Subcutaneous abdominal adipose tissue (tissue), 5 donors: Measurements from ENCODE around the gene ZNF236.

Source experiments
- H3K27ac ChIP-seq: one replicate; pipeline ENCODE4 v1.7.0; 2013; ENCODE audit warnings: low read depth, mild to moderate bottlenecking, inconsistent platforms, low read length, moderate library complexity
- H3K27me3 ChIP-seq, 5 donors: one replicate each; pipeline ENCODE4 v1.7.0; 2013; ENCODE audit warnings: low read length in 5 of 5, inconsistent platforms in 1 of 5; ENCODE audit not compliant: control insufficient read depth in 5 of 5, insufficient read depth in 4 of 5
- H3K36me3 ChIP-seq, 5 donors: one replicate each; pipeline ENCODE4 v1.7.0; 2013; ENCODE audit warnings: low read length in 5 of 5; ENCODE audit not compliant: control insufficient read depth in 5 of 5, insufficient read depth in 5 of 5
- H3K4me1 ChIP-seq, 5 donors: one replicate each; pipeline ENCODE4 v1.7.0; 2013; ENCODE audit warnings: low read length in 5 of 5, mild to moderate bottlenecking in 3 of 5, moderate library complexity in 1 of 5; ENCODE audit not compliant: control insufficient read depth in 5 of 5, insufficient read depth in 5 of 5
- H3K4me3 ChIP-seq, 5 donors: one replicate each; pipeline ENCODE4 v1.7.0; 2013; ENCODE audit warnings: low read length in 5 of 5, low read depth in 1 of 5
- H3K9ac ChIP-seq, 5 donors: one replicate each; pipeline ENCODE4 v1.7.0; 2013; ENCODE audit warnings: low read length in 5 of 5, mild to moderate bottlenecking in 4 of 5, moderate library complexity in 3 of 5
- H3K9me3 ChIP-seq, 5 donors: one replicate each; pipeline ENCODE4 v1.7.0; 2013; ENCODE audit warnings: low read length in 5 of 5; ENCODE audit not compliant: control insufficient read depth in 5 of 5
- donor health status: healthy.
- donor health status: healthy.
- donor health status: healthy.
- donor health status: healthy.
- donor health status: healthy.

The ZNF236 gene

DNA sequence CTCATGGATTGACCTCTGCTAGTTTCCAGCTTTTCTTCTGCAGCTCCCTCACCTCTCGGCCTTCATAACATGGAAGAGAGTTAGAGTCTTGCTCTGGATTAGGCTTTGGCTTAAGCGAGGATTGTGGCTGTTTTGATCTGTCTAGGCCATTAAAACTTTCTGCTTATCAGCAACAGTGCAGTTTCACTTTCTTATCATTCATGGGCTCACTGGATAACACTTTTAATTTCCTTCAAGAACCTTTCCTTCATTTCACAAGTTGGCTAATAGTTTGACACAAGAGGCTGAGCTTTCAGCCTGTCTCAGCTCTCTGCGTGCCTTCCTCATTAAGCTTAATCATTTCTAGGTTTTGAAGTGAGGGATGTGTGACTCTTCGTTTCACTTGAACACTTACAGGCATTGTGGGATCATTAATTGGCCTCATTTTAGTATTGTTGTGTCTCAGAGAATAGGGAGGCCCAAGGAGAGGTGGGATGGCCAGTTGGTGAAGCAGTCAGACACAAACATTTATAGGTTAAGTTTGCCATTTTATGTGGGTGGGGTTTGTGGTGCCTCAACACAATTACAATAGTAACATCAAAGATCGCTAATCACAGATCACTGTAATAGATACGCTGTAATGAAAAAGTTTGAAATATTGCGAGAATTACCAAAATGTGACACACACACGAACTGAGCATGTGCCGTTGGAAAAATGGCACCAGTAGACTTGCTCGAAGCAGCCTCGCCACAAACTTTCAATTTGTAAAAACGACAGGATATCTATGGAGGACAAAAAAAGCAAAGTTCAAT is 129.3 kb downstream of the ZNF236 start:
- no peak overlapping the region for H3K4me3 ChIP-seq
- no peak overlapping the region for H3K9ac ChIP-seq
- peaks cover 10 to 65% (median 49%) of the 10 kb centered on the region in 5 donors for H3K36me3 ChIP-seq
- H3K27ac ChIP-seq: no peak overlapping the region
- H3K27me3 ChIP-seq: no peaks in the 10 kb centered on the region
- peaks cover 0 to 21% (median 7%) of the 10 kb centered on the region in 5 donors for H3K4me1 ChIP-seq
- no peaks in the 10 kb centered on the region for H3K9me3 ChIP-seq

GRCh38 chr18:76952747-76953146 is 130.4 kb downstream of the ZNF236 start:
- peaks cover 0 to 21% (median 7%) of the 10 kb centered on the region in 5 donors for H3K4me1 ChIP-seq
- no peak overlapping the region for H3K4me3 ChIP-seq
- H3K9ac ChIP-seq: no peak overlapping the region
- H3K36me3 ChIP-seq: peaks cover 15 to 63% (median 48%) of the 10 kb centered on the region in 5 donors
- no peaks in the 10 kb centered on the region for H3K9me3 ChIP-seq
- no peak overlapping the region for H3K27ac ChIP-seq
- H3K27me3 ChIP-seq: no peaks in the 10 kb centered on the region

DNA sequence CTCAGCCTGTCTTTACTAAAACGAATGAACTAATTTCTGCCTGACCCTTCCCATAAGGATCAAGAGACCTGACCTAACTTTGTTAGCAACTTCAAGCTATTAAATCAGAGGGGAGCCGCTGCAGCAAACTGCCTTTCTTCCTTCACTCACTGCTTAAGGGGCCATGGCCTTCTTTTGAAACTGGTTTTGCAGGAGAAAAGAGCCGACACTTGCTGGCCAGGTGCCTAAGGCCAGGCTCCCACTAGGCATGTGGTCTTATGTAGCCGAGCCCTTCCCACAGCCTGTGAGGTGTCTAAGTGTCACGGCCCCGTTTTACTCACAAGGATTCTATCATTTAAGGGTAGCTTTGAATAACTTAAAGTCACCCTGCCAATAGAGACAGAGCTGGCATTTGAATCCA is 130.8 kb downstream of the ZNF236 start:
- Histone ChIP-seq H3K27me3 (no peaks in the 10 kb centered on the region), H3K36me3 (peaks cover 13 to 63% (median 50%) of the 10 kb centered on the region in 5 donors), H3K9me3 (no peaks in the 10 kb centered on the region), H3K4me1 (peaks cover 0 to 21% (median 7%) of the 10 kb centered on the region in 5 donors), H3K9ac (no peak overlapping the region), H3K27ac (no peak overlapping the region), H3K4me3 (no peak overlapping the region)

- no peak overlapping the region for H3K4me3 ChIP-seq
- peaks cover 11 to 63% (median 50%) of the 10 kb centered on the region in 5 donors for H3K36me3 ChIP-seq
- peaks cover 0 to 26% (median 7%) of the 10 kb centered on the region in 5 donors for H3K4me1 ChIP-seq
- H3K9me3 ChIP-seq: no peaks in the 10 kb centered on the region
- H3K9ac ChIP-seq: no peak overlapping the region
- H3K27me3 ChIP-seq: no peaks in the 10 kb centered on the region
- no peak overlapping the region for H3K27ac ChIP-seq
Observed at GRCh38 chr18:76953583-76954233, 131.4 kb downstream of the ZNF236 start.

DNA sequence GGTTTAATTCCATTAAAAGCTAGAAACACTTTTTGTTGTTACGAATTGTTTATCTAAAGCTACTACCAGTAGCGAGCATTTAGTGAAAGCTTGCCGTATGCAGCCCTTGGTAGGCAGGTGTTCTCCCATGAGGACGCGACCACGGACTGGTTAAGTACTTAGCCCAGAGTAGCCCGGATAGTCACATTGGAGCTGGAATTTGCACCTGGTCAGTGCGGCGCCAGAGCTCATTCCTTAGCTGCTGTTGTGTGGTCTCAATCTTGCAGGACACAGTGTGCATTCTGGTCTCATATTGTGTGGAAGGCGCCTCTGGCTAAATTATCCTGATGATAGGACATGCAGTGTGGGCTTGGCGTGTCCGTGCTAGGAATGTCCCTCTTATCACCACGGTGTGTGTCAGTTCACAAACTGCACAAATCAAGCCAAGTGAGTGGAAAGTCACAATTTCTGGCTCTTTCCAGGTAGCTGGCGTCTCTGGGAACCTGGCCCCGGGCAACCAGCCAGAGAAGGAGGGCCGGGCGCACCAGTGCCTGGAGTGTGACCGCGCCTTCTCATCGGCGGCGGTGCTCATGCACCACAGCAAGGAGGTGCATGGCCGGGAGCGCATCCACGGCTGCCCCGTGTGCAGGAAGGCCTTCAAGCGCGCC is 133.3 kb downstream of the ZNF236 start:
- H3K27ac ChIP-seq: no peak overlapping the region
- H3K9ac ChIP-seq: no peak overlapping the region
- H3K27me3 ChIP-seq: no peaks in the 10 kb centered on the region
- H3K9me3 ChIP-seq: no peaks in the 10 kb centered on the region
- H3K4me1 ChIP-seq: peaks cover 0 to 34% (median 7%) of the 10 kb centered on the region in 5 donors
- H3K4me3 ChIP-seq: no peak overlapping the region
- H3K36me3 ChIP-seq: peaks cover 6 to 76% (median 54%) of the 10 kb centered on the region in 5 donors

GRCh38 chr18:76956648-76957047 is 134.3 kb downstream of the ZNF236 start:
- no peak overlapping the region for H3K27ac ChIP-seq
- peaks cover 0 to 34% (median 7%) of the 10 kb centered on the region in 5 donors for H3K4me1 ChIP-seq
- no peak overlapping the region for H3K9ac ChIP-seq
- H3K36me3 ChIP-seq: peaks cover 9 to 77% (median 51%) of the 10 kb centered on the region in 5 donors
- H3K27me3 ChIP-seq: no peaks in the 10 kb centered on the region
- H3K9me3 ChIP-seq: no peaks in the 10 kb centered on the region
- no peak overlapping the region for H3K4me3 ChIP-seq

- no peak overlapping the region for H3K27ac ChIP-seq
- H3K36me3 ChIP-seq: peaks cover 13 to 67% (median 43%) of the 10 kb centered on the region in 5 donors
- H3K27me3 ChIP-seq: no peaks in the 10 kb centered on the region
- H3K4me3 ChIP-seq: no peak overlapping the region
- H3K9me3 ChIP-seq: no peaks in the 10 kb centered on the region
- H3K4me1 ChIP-seq: peaks cover 0 to 34% (median 7%) of the 10 kb centered on the region in 5 donors
- H3K9ac ChIP-seq: no peak overlapping the region
Observed at GRCh38 chr18:76957384-76958355, 135.3 kb downstream of the ZNF236 start.

- Histone ChIP-seq H3K9ac (peak overlapping the region in 1 of 5 donors; percentile 37), H3K4me1 (peaks cover 0 to 25% (median 1%) of the 10 kb centered on the region in 5 donors), H3K9me3 (no peaks in the 10 kb centered on the region), H3K27ac (no peak overlapping the region), H3K4me3 (no peak overlapping the region), H3K36me3 (peaks cover 17 to 61% (median 42%) of the 10 kb centered on the region in 5 donors), H3K27me3 (no peaks in the 10 kb centered on the region)
Observed at GRCh38 chr18:76958692-76959341, 136.5 kb downstream of the ZNF236 start.

DNA sequence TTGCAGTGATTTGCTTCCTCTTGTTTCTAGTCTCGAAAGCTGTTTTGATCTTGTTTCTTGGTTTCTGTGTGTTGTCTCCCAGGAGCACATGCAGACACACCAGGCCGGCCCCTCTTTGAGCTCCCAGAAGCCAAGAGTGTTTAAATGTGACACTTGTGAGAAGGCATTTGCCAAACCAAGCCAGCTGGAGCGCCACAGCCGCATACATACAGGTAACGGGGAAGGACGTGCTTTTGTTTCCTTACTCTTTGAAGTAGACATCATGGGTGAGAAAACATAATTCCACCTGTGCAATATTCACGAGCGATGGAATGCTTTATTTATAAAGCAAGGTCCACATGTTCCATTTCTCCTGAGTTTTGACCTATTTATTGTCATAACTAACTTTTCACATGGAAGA is 137.2 kb downstream of the ZNF236 start:
- Histone ChIP-seq H3K9me3 (no peaks in the 10 kb centered on the region), H3K9ac (no peak overlapping the region), H3K27ac (no peak overlapping the region), H3K4me1 (peaks cover 0 to 23% (median 0%) of the 10 kb centered on the region in 5 donors), H3K36me3 (peaks cover 17 to 61% (median 42%) of the 10 kb centered on the region in 5 donors), H3K27me3 (no peaks in the 10 kb centered on the region), H3K4me3 (no peak overlapping the region)
